ENCODE measurements around the gene IPO7. TPM values are rescaled to one million over a fixed set of nuclear protein-coding genes. Genes with fewer than 3 reads are reported as not detected.
A peak's percentile ranks its signal among the peaks of the same experiment; 100 is the strongest.
"Not testable (repeated sequence)": the region's sequence is repeated elsewhere in the genome, so short reads cannot be mapped to it uniquely, and the experiment has no call there.

The IPO7 gene
- total RNA-seq, 1 experiment from 2014 or later: 196 TPM

DNA sequence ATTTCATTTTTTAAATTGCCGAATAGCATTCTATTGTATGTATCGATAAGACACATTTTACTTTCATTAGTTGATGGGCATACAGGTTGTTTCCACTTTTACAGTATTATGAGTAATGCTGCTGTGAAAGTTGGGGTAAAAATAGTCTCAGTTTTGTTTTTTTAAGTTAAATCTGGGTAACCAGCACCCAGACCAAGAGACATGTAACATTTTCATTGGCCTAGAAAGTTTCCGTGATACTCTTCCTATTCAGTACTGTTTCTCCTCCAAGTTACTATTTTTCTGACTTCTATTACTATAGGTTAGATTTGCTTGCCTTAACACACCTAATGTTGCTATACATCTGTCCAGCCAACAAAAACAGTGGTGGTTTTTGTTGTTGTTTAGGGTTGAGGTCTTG is 12.3 kb downstream of the IPO7 start:
- DNase-seq: no peak
- intact Hi-C loops (cut with micrococcal nuclease; ENCODE audit: unreplicated experiment): no loop called here
- Histone ChIP-seq H3K36me3 (ENCODE audit: control insufficient read depth, insufficient read depth, low read length) (no peaks in the 10 kb centered on the region), H3K27me3 (replicated peaks; ENCODE audit: control insufficient read depth, insufficient read depth, low read length) (no peaks in the 10 kb centered on the region), H3K4me1 (peaks cover 18% of the 10 kb centered on the region; the same call in 1 of the 2 replicates), H3K4me3 (ENCODE audit: low read depth, low read length) (no peak overlapping the region), H3K9me3 (no peaks in the 10 kb centered on the region)
- Mint-ChIP-seq H3K4me3 (ENCODE audit: unreplicated experiment) (peak overlapping the region; percentile 4), H3K9me3 (ENCODE audit: unreplicated experiment) (no peaks in the 10 kb centered on the region), H3K4me1 (ENCODE audit: low read depth, unreplicated experiment) (peaks cover 7% of the 10 kb centered on the region), H3K36me3 (ENCODE audit: insufficient read depth, unreplicated experiment) (peaks cover 63% of the 10 kb centered on the region), H3K27me3 (ENCODE audit: insufficient read depth, unreplicated experiment) (no peaks in the 10 kb centered on the region), H3K27ac (ENCODE audit: unreplicated experiment) (peak overlapping the region; percentile 2)
- CTCF ChIA-PET: no interaction called here
- TF ChIP-seq, protein P1, sequence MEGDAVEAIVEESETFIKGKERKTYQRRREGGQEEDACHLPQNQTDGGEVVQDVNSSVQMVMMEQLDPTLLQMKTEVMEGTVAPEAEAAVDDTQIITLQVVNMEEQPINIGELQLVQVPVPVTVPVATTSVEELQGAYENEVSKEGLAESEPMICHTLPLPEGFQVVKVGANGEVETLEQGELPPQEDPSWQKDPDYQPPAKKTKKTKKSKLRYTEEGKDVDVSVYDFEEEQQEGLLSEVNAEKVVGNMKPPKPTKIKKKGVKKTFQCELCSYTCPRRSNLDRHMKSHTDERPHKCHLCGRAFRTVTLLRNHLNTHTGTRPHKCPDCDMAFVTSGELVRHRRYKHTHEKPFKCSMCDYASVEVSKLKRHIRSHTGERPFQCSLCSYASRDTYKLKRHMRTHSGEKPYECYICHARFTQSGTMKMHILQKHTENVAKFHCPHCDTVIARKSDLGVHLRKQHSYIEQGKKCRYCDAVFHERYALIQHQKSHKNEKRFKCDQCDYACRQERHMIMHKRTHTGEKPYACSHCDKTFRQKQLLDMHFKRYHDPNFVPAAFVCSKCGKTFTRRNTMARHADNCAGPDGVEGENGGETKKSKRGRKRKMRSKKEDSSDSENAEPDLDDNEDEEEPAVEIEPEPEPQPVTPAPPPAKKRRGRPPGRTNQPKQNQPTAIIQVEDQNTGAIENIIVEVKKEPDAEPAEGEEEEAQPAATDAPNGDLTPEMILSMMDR (IDR thresholded peaks at IDR 0.05; ENCODE audit: insufficient read depth in 1 of 2, low read depth in 1 of 2, low read length in 1 of 2, severe bottlenecking in 1 of 2, unreplicated experiment in 1 of 2): no peak
- BruUV-seq (replicated peaks): no TSS peak
- POLR2A ChIA-PET: no interaction called here

DNA sequence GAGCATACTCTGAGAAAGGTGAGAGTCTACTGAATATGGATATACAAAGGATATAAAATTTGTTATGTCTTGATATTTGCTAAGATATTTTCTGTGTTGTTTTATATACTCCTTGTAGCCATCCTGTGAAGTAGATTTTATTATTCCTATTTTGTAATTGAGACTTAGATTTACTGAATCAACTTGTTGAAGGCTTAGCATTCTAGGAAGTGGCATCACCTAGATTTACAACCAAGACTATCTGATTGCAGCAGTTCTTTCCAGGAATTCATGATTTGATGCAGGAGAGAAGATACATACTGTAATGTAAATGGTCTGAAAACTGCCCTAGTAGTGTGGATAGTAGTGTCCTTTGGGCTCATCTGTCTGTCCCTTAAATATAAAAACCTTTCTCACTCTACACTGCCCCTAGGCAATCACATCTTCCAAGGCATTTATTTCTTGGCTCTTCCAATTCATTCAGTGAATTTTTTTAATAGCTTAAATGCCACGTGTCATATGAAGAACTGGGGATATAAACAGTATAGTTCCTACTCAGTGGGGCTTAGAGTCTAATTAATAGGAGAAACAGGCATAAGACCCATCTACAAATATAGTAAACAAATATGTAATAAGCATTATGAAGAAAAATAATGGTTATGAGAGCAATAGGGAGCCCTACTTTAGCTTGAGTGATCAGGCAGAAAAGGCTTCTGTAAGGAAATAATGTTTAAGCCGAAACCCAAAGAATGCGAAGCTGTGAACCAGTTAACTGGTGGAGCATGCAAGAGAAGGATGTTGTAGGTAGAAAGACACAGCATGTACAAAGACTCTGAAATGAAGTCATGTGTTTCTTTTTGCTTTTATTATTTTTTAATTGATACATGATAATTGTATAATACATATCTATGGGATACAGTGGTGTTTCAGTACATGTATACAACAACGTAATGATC is 13.6 kb downstream of the IPO7 start:
- CTCF ChIA-PET: interaction anchor here (1.4 kb wide), 1 partner anchor 108 kb away, joined by 3 read pairs; no protein-coding TSS in a partner anchor
- DNase-seq: no peak
- Mint-ChIP-seq H3K9me3 (ENCODE audit: unreplicated experiment) (no peaks in the 10 kb centered on the region), H3K4me3 (ENCODE audit: unreplicated experiment) (no peak overlapping the region), H3K27ac (ENCODE audit: unreplicated experiment) (peak overlapping the region; percentile 6), H3K4me1 (ENCODE audit: low read depth, unreplicated experiment) (peaks cover 7% of the 10 kb centered on the region), H3K36me3 (ENCODE audit: insufficient read depth, unreplicated experiment) (peaks cover 65% of the 10 kb centered on the region), H3K27me3 (ENCODE audit: insufficient read depth, unreplicated experiment) (no peaks in the 10 kb centered on the region)
- BruUV-seq (replicated peaks): no TSS peak
- Histone ChIP-seq H3K27me3 (replicated peaks; ENCODE audit: control insufficient read depth, insufficient read depth, low read length) (no peaks in the 10 kb centered on the region), H3K4me3 (ENCODE audit: low read depth, low read length) (no peak overlapping the region), H3K9me3 (no peaks in the 10 kb centered on the region), H3K4me1 (peaks cover 18% of the 10 kb centered on the region; the same call in 1 of the 2 replicates), H3K36me3 (ENCODE audit: control insufficient read depth, insufficient read depth, low read length) (no peaks in the 10 kb centered on the region)
- POLR2A ChIA-PET: no interaction called here
- intact Hi-C loops (cut with micrococcal nuclease; ENCODE audit: unreplicated experiment): no loop called here
- TF ChIP-seq, protein P1 (IDR thresholded peaks at IDR 0.05; ENCODE audit: insufficient read depth in 1 of 2, low read depth in 1 of 2, low read length in 1 of 2, severe bottlenecking in 1 of 2, unreplicated experiment in 1 of 2): no peak

DNA sequence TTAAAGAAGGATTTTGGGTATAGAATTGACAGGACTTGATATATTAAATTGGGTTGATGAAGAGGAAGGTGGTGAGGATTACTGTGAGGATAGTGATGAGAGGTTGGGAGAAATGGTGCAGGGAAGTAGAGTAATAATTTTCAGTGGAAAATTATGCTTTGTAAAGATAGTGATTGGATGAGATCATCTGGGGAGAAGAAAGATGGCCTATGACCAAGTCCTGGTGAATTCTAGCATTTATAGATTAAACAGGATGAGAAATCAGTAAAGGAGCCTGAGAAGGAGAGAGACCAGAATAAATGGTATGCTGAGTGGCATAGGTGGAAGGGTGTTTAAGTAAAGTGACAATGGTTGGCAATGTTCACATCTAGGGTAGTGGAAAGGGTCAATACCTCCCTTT is 15.0 kb downstream of the IPO7 start:
- Mint-ChIP-seq H3K27me3 (ENCODE audit: insufficient read depth, unreplicated experiment) (no peaks in the 10 kb centered on the region), H3K9me3 (ENCODE audit: unreplicated experiment) (no peaks in the 10 kb centered on the region), H3K27ac (ENCODE audit: unreplicated experiment) (peak overlapping the region; percentile 20), H3K4me1 (ENCODE audit: low read depth, unreplicated experiment) (peaks cover 7% of the 10 kb centered on the region), H3K36me3 (ENCODE audit: insufficient read depth, unreplicated experiment) (peaks cover 68% of the 10 kb centered on the region), H3K4me3 (ENCODE audit: unreplicated experiment) (no peak overlapping the region)
- DNase-seq: no peak
- no peak overlapping the region for H3K4me3 ChIP-seq (ENCODE audit: low read depth, low read length)
- intact Hi-C loops (cut with micrococcal nuclease; ENCODE audit: unreplicated experiment): no loop called here
- H3K27me3 ChIP-seq (replicated peaks; ENCODE audit: control insufficient read depth, insufficient read depth, low read length): no peaks in the 10 kb centered on the region
- peaks cover 16% of the 10 kb centered on the region; the same call in 1 of the 2 replicates for H3K4me1 ChIP-seq
- ChIA-PET POLR2A (no interaction called here), CTCF (no interaction called here)
- no peaks in the 10 kb centered on the region for H3K9me3 ChIP-seq
- TF ChIP-seq, protein P1 (IDR thresholded peaks at IDR 0.05; ENCODE audit: insufficient read depth in 1 of 2, low read depth in 1 of 2, low read length in 1 of 2, severe bottlenecking in 1 of 2, unreplicated experiment in 1 of 2): no peak
- H3K36me3 ChIP-seq (ENCODE audit: control insufficient read depth, insufficient read depth, low read length): no peaks in the 10 kb centered on the region
- BruUV-seq (replicated peaks): no TSS peak

DNA sequence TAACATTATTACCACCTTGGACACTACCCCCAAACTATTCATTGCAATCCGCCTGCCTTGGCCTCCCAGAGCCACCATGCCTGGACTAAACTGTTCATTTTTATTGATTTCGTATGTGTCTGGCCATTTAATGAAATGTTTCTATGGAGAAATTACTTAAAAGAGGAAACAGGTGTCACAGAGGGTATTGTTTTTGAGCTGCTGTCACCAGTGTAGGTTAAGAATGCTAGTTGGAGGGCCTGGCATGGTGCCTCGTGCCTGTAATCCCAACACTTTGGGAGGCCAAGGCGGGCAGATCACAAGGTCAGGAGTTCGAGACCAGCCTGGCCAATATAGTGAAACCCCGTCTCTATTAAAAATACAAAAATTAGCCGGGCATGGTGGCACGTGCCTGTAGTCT is 17.4 kb downstream of the IPO7 start:
- intact Hi-C loops (cut with micrococcal nuclease; ENCODE audit: unreplicated experiment); H3K4me1 ChIP-seq; H3K4me3 Mint-ChIP-seq (ENCODE audit: unreplicated experiment); POLR2A ChIA-PET; H3K27me3 Mint-ChIP-seq (ENCODE audit: insufficient read depth, unreplicated experiment); DNase-seq; H3K27ac Mint-ChIP-seq (ENCODE audit: unreplicated experiment); H3K27me3 ChIP-seq (replicated peaks; ENCODE audit: control insufficient read depth, insufficient read depth, low read length); H3K36me3 ChIP-seq (ENCODE audit: control insufficient read depth, insufficient read depth, low read length); H3K9me3 Mint-ChIP-seq (ENCODE audit: unreplicated experiment); H3K4me1 Mint-ChIP-seq (ENCODE audit: low read depth, unreplicated experiment); BruUV-seq (replicated peaks); H3K4me3 ChIP-seq (ENCODE audit: low read depth, low read length); H3K9me3 ChIP-seq: not testable (repeated sequence)
- peaks cover 78% of the 10 kb centered on the region for H3K36me3 Mint-ChIP-seq (ENCODE audit: insufficient read depth, unreplicated experiment)
- CTCF ChIA-PET: interaction anchor here (0.7 kb wide), 1 partner anchor 903 kb away, joined by 3 read pairs; the partner anchor contains the start of gene ADM
